Subcutaneous adipose tissue (tissue), 4 donors: ENCODE measurements around the gene SOCS7. TPM values are rescaled to one million over a fixed set of nuclear protein-coding genes. Genes with fewer than 3 reads are reported as not detected.

Experiments used
- total RNA-seq, 4 donors: library from RNA; depleted of rRNA; stranded (reverse); fragments of >200 nt; gene quantifications; one replicate each; pipeline ENCODE4 v1.1.0, GENCODE V29; 2016
- TF ChIP-seq, protein P1 (sequence below): fragments of 450-650 bp; IDR thresholded peaks from one replicate; pipeline ENCODE4 v1.5.1; 2016; ENCODE audit warnings: low read depth, mild to moderate bottlenecking, control low read depth, antibody characterized with exemption, moderate library complexity

Gene SOCS7
- total RNA-seq, 4 donors from 2014 or later, result 5.5 to 20.9 (median 8.8) TPM

GRCh38 chr17:38434178-38434665, 82.6 kb downstream of the SOCS7 start:
- TF ChIP-seq, protein P1, sequence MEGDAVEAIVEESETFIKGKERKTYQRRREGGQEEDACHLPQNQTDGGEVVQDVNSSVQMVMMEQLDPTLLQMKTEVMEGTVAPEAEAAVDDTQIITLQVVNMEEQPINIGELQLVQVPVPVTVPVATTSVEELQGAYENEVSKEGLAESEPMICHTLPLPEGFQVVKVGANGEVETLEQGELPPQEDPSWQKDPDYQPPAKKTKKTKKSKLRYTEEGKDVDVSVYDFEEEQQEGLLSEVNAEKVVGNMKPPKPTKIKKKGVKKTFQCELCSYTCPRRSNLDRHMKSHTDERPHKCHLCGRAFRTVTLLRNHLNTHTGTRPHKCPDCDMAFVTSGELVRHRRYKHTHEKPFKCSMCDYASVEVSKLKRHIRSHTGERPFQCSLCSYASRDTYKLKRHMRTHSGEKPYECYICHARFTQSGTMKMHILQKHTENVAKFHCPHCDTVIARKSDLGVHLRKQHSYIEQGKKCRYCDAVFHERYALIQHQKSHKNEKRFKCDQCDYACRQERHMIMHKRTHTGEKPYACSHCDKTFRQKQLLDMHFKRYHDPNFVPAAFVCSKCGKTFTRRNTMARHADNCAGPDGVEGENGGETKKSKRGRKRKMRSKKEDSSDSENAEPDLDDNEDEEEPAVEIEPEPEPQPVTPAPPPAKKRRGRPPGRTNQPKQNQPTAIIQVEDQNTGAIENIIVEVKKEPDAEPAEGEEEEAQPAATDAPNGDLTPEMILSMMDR, result no peak

DNA sequence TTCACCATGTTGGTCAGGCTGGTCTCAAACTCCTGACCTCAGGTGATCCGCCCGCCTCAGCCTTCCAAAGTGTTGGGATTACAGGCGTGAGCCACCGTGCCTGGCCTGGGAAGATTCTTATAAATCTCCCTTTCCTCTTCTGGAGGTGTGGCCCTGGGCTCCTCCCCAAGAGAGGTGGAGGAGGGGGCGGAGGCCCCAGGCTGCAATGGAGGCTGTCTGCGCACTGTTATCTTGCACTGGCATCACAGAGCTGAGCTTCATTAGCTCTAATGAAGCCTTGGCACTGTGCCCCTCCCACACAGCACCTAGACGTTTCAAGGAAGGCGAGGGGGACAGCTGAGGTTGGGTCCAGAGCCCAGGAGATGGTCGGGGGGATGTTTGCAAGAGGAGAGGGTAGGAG, 84.2 kb downstream of the SOCS7 start:
- TF ChIP-seq, protein P1, result no peak

DNA sequence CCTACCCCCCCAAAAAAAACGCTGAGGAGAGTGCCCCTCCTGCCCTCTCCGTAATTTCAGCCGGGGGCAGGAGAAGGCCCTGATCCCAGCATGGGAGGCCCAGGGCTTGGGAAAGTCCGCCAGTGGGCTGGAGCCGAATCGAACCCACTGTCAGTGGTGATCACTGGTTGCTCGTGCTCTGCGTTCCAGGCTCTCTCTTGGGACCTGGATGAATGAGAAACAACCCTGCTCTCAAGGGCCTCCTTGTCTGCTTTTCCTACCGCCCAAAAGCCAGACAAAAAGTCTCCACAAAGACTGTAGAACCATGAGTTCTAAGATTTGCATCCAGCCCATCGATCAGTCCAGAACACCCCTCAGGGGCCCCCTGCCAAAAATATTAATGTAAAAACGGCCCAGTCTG, 84.7 kb downstream of the SOCS7 start:
- TF ChIP-seq, protein P1, result no peak

- TF ChIP-seq, protein P1, result no peak
These were observed 87.8 kb downstream of the SOCS7 start for GRCh38 chr17:38439436-38439835.

DNA sequence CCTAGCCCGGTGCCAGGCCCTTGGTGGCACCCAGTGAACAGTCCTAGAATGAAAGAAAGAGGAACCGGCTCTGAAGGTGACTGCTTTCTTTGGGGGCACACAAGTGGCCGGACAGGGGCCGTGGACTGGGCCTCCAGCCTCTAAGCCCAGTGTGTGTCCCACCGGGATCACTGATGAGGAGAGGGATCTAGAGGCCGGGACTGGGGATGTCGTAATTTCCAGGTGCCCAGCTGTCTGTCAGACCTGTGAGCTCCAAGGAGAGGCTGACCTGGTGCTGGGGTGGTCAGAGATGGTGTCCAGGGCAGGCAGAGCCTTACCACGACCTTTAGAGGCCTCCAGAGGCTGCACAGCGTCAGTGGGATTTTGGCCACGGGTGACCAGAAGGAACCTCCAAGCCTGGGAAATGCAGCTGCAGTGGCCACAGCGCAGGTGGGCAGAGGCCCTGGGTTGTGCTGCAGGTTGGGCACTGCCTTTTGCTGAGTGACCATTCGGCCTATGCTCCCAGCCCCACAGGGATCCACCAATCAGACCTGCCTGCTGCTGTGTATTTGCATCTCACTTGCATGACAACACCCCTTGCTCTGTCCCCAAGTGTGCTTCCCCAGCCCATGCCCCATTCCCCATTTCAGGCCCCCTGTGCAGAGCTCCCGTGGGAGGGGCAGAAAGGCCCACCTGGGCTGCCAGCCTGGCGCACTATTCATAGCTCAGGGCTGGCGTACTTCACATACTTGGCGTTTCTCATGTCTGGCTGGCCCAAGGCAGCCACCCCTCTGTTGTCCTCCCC, 89.2 kb downstream of the SOCS7 start:
- TF ChIP-seq, protein P1, result no peak

GRCh38 chr17:38441429-38442061, 89.9 kb downstream of the SOCS7 start:
- TF ChIP-seq, protein P1, result no peak

- TF ChIP-seq, protein P1, result no peak
These were observed 90.9 kb downstream of the SOCS7 start for GRCh38 chr17:38442548-38442947.
